K562 (cell line): Measurements from ENCODE around the gene SCYL1. TPM values are rescaled to one million over a fixed set of nuclear protein-coding genes. Genes with fewer than 3 reads are reported as not detected.

Source experiments
- HDAC8 ChIP-seq: fragments of 450-650 bp; IDR thresholded peaks from 2 replicates; pipeline ENCODE4 v1.6.1; 2016; ENCODE audit warnings: mild to moderate bottlenecking, missing genetic modification characterization, moderate library complexity, missing compliant biosample characterization
- HMG20B ChIP-seq: fragments of 250-450 bp; sonication (Bioruptor Pico); IDR thresholded peaks from 2 replicates; pipeline ENCODE4 v1.5.0; 2021; ENCODE audit warnings: mild to moderate bottlenecking
- KHSRP ChIP-seq: fragments of 450-650 bp; IDR thresholded peaks from 2 replicates; pipeline ENCODE4 v1.6.1; 2017
- L3MBTL2 ChIP-seq: fragments of 450-650 bp; IDR thresholded peaks from 2 replicates; pipeline ENCODE4 v1.6.1; 2016; ENCODE audit warnings: mild to moderate bottlenecking, moderate library complexity
- MLLT1 ChIP-seq, 2 experiments: fragments of 450-650 bp; IDR thresholded peaks; 2 replicates each; pipeline ENCODE4 v1.6.1; 2016
- NFATC3 ChIP-seq: fragments of 450-650 bp; IDR thresholded peaks from 2 replicates; pipeline ENCODE4 v1.6.1; 2017; ENCODE audit warnings: mild to moderate bottlenecking
- POLR2AphosphoS5 ChIP-seq: IDR thresholded peaks from 2 replicates; pipeline ENCODE4 v1.6.1; 2011; ENCODE audit warnings: mild to moderate bottlenecking, low read depth, low read length, moderate library complexity; ENCODE audit not compliant: control insufficient read depth, insufficient read depth
- PRDM10 ChIP-seq: fragments of 450-650 bp; IDR thresholded peaks from 2 replicates; pipeline ENCODE4 v1.6.1; 2018; ENCODE audit not compliant: partially characterized antibody
- PTBP1 ChIP-seq: fragments of 200-400 bp; formaldehyde crosslinking; IDR thresholded peaks from 2 replicates; pipeline ENCODE4 v1.6.1; 2017; ENCODE audit warnings: low read depth, low read length
- RUNX1 ChIP-seq: sonication (generic); IDR thresholded peaks from 2 replicates; pipeline ENCODE4 v1.6.1; 2016; ENCODE audit warnings: antibody characterized with exemption, low read depth
- SETDB1 ChIP-seq: IDR thresholded peaks from one replicate; pipeline ENCODE4 v1.6.1; 2012; ENCODE audit warnings: low read length, control low read depth, inconsistent platforms
- SMARCA4 ChIP-seq: fragments of 450-650 bp; IDR thresholded peaks from 2 replicates; pipeline ENCODE4 v1.6.1; 2016
- SMC3 ChIP-seq: conservative IDR thresholded peaks from 2 replicates; pipeline ENCODE4 v1.6.1; 2011; ENCODE audit warnings: low read depth, low read length, improper control_type of control experiment; ENCODE audit not compliant: insufficient read depth
- SP1 ChIP-seq: sonication (generic); formaldehyde crosslinking; IDR thresholded peaks from 2 replicates; pipeline ENCODE4 v1.8.1; 2022; ENCODE audit warnings: mild to moderate bottlenecking, missing genetic modification reagents
- SRSF1 ChIP-seq: fragments of 200-400 bp; formaldehyde crosslinking; IDR thresholded peaks from 2 replicates; pipeline ENCODE4 v1.6.1; 2017; ENCODE audit warnings: mild to moderate bottlenecking, low read depth, low read length, moderate library complexity
- ZFP1 ChIP-seq: fragments of 450-650 bp; formaldehyde crosslinking; IDR thresholded peaks from 2 replicates; pipeline ENCODE4 v1.4.0; 2020; ENCODE audit warnings: mild to moderate bottlenecking, mixed read lengths
- polyA plus RNA-seq, 8 experiments: library from polyadenylated mRNA; depleted of rRNA in 4 of 8; stranded (reverse) in 5 of 8; unstranded in 3 of 8; fragments of >200 nt; fragmentation: Nextera tagmentation in 2 of 8; fragmentation: Illumina TruSeq in 1 of 8; extraction: Ambion mirVana in 2 of 8; extraction: Trizol in 1 of 8; gene quantifications; 2 replicates each; pipeline versions ENCODE4 v1.2.1 to v1.2.3, GENCODE V29; 2011 to 2014; ENCODE audit warnings: inconsistent platforms in 1 of 8, missing spikeins in 1 of 8
- total RNA-seq, 7 experiments: library from RNA; depleted of rRNA in 6 of 7; stranded (reverse); fragments of >200 nt in 6 of 7; fragmentation: Illumina TruSeq in 2 of 7; extraction: Trizol in 2 of 7; gene quantifications; 2 replicates each; pipeline versions ENCODE4 v1.2.1 to v1.2.3, GENCODE V29; 2011 to 2021; ENCODE audit warnings: low replicate concordance in 1 of 7
- TF ChIP-seq, protein P1 (sequence below): fragments of 150-350 bp; IDR thresholded peaks from 2 replicates; pipeline ENCODE4 v1.6.1; 2014; ENCODE audit warnings: low read depth, mild to moderate bottlenecking, low read length, borderline replicate concordance
- TF ChIP-seq, protein P2 (sequence below): fragments of 250-450 bp; sonication (Bioruptor Pico); IDR thresholded peaks from 2 replicates; pipeline ENCODE4 v1.4.0; 2020

The SCYL1 gene
- total and polyA plus RNA-seq, 9 of the 15 experiments (the other 6 are each of a cell fraction or from before 2014, with no cell fraction given): 1.9 to 145 (median 57.6) TPM

DNA sequence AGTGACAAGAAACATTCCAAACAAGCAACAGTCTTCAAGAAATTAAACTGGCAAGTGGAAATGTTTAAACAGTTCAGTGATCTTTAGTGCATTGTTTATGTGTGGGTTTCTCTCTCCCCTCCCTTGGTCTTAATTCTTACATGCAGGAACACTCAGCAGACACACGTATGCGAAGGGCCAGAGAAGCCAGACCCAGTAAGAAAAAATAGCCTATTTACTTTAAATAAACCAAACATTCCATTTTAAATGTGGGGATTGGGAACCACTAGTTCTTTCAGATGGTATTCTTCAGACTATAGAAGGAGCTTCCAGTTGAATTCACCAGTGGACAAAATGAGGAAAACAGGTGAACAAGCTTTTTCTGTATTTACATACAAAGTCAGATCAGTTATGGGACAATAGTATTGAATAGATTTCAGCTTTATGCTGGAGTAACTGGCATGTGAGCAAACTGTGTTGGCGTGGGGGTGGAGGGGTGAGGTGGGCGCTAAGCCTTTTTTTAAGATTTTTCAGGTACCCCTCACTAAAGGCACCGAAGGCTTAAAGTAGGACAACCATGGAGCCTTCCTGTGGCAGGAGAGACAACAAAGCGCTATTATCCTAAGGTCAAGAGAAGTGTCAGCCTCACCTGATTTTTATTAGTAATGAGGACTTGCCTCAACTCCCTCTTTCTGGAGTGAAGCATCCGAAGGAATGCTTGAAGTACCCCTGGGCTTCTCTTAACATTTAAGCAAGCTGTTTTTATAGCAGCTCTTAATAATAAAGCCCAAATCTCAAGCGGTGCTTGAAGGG lies 20.0 kb upstream of the SCYL1 start (continued):
- TF ChIP-seq L3MBTL2 (no peak), SMC3 (no peak; the same call in 1 of the 2 replicates), MLLT1 (IDR thresholded peaks at IDR 0.05) (peak; percentile 2 to 89), SP1 (CRISPR knock-in tag) (no peak), HMG20B (CRISPR knock-in tag) (peak; percentile 75; the same call in 1 of the 2 replicates), SRSF1 (no peak), RUNX1 (no peak), NFATC3 (no peak), SETDB1 (no peak), KHSRP (peak; percentile 7; the same call in 1 of the 2 replicates), HDAC8 (tag) (no peak), ZFP1 (CRISPR knock-in tag) (peak; percentile 7; the same call in 1 of the 2 replicates), SMARCA4 (no peak), PRDM10 (no peak), PTBP1 (no peak; the same call in 1 of the 2 replicates), POLR2AphosphoS5 (peak; percentile 94)
- TF ChIP-seq, protein P1, sequence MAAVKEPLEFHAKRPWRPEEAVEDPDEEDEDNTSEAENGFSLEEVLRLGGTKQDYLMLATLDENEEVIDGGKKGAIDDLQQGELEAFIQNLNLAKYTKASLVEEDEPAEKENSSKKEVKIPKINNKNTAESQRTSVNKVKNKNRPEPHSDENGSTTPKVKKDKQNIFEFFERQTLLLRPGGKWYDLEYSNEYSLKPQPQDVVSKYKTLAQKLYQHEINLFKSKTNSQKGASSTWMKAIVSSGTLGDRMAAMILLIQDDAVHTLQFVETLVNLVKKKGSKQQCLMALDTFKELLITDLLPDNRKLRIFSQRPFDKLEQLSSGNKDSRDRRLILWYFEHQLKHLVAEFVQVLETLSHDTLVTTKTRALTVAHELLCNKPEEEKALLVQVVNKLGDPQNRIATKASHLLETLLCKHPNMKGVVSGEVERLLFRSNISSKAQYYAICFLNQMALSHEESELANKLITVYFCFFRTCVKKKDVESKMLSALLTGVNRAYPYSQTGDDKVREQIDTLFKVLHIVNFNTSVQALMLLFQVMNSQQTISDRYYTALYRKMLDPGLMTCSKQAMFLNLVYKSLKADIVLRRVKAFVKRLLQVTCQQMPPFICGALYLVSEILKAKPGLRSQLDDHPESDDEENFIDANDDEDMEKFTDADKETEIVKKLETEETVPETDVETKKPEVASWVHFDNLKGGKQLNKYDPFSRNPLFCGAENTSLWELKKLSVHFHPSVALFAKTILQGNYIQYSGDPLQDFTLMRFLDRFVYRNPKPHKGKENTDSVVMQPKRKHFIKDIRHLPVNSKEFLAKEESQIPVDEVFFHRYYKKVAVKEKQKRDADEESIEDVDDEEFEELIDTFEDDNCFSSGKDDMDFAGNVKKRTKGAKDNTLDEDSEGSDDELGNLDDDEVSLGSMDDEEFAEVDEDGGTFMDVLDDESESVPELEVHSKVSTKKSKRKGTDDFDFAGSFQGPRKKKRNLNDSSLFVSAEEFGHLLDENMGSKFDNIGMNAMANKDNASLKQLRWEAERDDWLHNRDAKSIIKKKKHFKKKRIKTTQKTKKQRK: no peak
- TF ChIP-seq, protein P2, sequence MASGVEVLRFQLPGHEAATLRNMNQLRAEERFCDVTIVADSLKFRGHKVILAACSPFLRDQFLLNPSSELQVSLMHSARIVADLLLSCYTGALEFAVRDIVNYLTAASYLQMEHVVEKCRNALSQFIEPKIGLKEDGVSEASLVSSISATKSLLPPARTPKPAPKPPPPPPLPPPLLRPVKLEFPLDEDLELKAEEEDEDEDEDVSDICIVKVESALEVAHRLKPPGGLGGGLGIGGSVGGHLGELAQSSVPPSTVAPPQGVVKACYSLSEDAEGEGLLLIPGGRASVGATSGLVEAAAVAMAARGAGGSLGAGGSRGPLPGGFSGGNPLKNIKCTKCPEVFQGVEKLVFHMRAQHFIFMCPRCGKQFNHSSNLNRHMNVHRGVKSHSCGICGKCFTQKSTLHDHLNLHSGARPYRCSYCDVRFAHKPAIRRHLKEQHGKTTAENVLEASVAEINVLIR (CRISPR knock-in tag): no peak
